GM21423 (cell line): ENCODE results near the gene OTUD5.

Experiments
- ATAC-seq: cut with Tn5 transposase; IDR thresholded peaks from one replicate; pipeline ENCODE4 v1.9.1; 2021; ENCODE audit warnings: mild to moderate bottlenecking, moderate library complexity; ENCODE audit not compliant: unreplicated experiment

Gene OTUD5

DNA sequence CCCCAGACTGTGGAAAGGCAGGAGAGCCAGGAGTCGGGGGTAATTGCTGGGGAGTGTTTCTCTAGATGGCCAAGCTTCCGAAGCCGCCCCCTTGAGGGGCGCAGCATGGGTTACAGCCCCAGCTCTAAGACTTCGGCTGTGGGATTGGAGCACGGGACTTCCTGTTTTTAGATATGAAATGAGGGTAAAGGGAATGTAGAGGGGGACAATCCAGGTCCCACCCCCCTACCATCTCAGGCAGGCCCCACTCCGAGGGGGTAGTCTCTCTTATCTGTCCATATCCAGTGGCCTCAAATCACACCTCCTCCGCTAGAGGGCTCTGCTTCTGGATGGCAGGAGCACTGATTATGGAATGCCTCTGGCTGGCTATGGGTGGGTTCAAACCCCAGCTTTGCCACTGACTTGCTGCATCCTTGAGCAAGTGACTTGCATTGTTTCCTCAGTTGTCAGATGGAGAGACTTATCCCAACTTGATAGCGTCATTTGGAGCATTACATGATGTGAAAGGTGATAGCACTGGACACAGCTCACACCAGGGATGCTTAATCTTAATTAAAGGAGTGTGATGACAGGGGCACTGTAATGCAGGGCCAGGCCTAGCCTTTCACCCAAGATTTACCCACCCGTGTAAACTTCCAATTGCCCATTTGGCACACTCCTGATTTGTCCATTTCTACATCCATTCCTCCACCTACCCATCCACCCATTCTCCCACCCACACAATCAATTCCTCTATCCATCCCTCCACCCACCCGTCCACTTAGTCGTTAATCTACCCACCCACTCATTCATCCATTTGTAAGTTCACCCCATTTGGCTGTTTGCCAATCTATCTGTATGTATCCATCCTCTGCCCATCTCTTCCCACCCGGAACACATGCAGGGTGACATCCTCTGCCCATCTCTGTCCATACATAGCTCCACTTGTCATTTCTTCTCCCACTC is 15.1 kb upstream of the OTUD5 start:
- ATAC-seq: no peak

DNA sequence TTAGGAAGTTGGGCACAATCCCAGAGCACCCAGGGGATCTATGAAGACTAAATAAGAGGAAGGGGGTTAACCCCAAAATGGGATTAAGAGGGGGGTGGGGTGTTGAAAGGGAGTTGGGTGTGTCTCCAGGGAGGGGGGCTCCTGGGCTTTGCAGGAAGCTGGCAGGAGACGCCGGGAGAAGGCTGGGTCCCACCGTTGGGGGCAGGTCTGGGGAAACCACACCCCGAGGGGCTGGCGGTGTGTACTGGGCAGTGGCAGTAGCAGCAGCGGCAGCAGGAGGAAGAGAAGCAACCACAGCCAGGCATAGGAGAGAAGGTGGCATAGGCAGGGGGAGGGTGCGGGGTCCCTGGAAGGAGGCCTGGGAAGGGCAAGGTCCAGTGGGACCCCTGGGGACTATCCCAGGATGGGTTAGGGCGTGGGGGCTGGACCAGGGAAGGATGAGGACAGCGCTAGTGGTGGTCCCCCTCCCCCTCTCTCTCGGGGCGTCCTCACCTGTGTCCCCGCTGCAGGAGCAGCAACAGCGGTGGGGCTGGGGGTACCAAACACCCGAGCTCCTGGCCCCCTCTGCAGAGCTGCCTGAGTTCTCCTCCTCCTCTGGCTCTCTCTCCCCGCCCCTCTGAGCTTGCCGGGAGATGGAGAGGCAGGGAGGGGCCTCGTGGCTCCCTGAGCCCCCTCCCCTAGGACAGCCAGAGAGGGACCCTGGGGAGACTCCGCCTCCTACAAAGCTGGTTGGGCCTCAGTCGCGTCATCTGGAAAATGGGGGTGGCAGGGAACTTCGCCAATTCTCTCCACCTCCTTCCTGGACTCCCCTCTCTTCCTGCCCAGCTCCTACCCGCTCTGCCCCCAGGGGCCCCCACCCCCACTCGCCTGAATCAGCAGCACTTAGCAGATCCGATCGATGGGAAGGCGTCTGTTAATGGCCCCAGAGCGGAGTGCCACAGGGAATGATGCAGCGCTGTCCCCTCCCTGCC is 14.1 kb upstream of the OTUD5 start, which contains the start of gene KCND1:
Gene KCND1, minus strand, starts transcription at position 596 of the 971 bp plus-strand sequence. CDS start 1,573 bp downstream, outside the sequence.
- ATAC-seq: no peak

DNA sequence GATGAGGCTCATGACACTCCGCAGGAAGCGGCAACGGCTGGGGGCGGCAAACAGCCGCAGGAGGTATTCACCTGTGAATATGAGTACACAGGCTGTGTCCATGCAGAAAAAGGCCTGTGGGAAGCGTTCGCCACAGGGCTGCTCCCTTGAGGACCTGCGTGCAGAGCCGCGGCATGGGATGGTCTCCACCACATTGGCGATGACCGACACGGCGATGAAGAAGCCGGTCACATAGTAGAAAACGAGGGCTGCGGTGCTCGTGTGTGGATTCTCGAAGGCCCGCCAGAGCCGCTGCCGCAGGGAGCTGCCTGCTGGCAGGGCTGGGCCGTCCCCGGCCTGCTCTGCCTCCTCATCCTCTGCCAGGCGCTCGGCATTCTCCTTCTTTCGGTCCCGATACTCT is 12.1 kb upstream of the OTUD5 start:
- ATAC-seq: no peak

DNA sequence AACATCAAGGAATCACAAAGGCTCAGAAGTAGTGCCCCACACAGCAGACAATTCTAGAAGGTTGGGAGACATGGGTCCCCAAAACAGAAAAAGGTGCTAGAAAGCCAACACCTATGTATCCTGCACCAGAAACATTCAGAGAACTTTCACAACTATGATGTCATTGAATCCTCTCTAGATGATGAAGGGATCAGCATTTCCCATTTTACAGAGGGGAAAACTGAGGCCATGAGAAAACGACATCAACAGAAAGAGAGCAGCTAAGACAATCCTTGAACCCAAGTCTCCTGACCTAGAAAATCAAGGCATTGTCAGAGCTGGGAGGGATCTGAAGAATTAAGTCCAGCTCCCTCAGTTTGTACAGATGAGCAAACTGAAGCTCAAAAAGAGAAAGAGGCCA is 11.0 kb upstream of the OTUD5 start:
- no peak for ATAC-seq

DNA sequence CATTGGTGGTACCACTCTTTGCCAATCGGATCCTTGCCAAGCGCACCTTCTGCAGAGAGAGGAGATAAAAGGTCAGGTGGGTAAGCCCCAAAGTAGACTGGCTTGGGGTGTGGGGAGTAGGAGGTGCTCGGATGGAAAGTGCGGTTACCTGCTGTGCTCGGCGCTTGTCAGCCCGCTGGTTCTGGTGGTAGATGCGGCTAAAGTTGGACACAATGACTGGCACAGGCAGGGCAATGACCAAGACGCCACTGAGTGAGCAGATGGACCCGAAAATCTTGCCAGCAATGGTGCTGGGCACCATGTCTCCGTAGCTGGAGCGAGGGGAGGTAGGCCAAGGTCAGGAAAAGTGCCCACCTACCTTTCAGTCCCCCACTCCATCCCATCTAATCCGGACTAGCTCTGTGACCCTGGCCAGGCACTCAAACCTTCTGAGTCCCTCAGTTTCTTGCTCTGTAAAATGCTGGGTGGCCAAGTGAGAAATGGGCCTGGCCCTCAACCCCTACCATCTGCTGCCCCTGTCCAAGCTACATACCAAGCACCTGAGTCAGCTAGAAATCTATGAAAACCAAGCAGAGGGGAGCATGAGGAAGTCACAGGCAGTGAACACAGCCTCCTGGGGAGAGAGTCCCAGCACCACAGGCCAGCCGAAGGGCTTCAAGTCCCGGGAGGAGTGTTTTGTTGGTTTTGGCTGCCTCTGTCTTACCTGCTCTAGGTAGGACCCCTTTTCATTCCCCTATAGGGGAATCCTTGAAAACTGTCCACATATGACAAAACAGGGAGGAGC is 9.6 kb upstream of the OTUD5 start:
- no peak for ATAC-seq

DNA sequence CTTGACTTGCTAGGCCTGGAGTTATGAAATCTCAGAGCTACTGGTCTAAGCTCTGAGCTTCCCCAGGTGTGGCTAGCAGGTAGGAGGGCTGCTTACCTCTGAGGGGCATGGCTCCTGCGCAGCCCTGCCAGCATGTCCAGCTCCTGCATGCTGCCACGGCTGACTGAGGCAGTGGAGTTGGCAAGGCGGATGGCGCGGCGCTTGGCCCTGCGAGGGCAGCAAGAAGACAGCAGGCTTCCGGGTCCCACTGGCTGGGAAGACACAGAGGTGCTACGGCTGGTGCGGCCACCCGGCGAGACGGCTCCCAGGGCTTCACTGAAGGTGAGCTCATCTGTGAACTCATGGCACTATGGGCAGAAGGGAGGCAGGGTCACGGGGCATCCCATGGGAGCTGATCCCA is 8.6 kb upstream of the OTUD5 start:
- ATAC-seq: no peak

DNA sequence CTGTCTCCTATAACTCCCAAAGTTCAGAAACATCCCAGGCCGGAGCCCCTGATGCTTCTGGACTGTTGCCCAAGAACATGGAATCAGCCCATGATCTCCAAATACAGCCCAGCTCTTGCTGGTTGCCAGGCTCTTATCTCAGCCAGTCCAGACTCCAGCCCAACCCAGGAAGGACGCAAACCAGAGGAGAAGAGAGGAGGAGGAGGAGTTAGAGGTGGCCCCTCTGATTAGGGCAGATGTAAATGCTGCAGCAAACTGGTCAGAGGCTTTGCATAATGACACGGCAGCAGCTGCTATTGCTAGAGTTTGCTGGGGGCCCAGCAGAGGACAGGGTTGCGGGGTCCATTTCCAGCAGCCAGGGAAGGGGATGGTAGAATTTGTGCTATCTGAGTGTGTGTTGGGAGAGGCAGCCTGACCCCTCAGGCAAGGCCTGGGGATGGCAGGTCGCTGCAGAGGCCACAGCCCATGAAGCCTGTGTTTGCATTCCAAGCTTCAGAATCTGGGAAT is 4.2 kb upstream of the OTUD5 start:
- no peak for ATAC-seq

DNA sequence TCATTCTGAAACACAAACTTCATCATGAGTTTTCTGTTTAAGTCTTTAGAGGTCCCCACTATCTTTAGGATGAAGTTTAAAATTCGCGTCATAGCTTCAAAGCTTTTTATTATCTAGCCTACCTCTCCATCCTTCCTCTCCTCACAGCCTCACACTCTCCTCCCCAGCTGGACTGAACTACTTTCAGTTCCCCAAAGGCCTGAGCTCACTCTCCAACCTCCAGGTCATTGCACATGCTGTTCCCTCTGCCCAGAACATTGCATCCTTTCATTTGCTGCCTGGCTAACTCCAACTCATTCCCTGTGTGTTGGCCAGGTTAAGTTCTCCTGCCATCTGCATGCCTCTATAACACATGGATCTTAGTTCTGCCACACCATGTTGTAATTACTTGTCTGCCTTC is 2.9 kb upstream of the OTUD5 start:
- ATAC-seq: no peak

DNA sequence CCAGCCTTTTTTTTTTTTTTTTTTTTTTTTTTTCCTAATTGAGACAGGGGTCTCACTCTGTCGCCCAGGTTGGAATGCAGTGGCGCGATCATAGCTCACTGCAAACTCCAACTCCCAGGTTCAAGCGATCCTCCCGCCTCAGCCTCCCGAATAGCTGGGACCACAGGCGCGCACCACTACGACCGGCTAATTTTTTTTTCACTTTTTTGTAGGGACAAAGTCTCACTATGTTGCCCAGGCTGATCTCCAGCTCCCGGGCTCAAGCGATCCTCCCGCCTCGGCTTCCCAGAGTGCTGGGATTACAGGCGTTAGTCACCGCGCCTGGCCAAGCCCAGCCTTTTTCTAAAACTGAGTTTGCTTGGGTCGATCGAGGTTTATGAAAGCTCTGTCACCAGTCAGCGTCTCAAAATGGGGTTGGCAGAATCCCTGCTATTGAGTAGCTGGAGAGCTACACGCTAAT is 1.3 kb upstream of the OTUD5 start:
- ATAC-seq: no peak

DNA sequence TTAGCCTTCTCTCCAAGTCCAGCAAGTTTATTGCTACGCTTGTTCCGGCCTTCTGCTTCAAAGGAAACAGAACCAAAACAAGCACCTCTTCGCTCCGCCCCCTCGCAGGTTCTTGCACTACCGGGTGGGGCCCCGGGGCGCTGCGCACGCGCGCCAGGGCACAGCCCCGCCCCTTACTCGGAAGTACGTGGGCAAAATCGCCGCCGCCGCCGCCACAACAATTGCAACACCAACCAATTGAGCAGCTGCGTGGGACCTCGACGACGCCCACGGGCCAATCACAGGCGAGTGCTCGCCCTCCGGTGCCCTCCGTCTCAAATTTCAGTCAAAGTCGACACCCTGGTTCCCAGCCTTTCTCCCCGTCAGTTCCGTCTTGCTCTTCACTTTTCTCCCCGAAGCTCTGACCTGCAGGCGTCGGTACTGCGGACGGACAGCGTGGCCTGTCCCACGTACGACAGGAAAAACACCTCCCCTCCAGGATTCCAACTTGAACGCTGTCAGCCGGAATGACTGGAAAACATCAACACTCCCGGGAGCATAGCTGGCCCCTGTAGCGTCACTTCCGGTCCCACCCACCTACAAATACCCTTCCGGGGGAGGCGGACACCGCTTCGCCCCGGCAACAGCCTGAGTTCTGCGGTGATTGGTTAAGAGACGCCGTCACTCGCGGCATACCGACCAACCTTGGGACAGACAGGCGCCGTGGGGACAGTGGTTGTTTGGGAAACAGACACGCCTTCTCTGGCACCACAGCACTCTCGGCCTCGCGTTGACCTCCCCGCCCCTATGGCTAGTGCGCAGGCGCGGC is 624 bp upstream of the OTUD5 start:
- ATAC-seq: peak; percentile 81

DNA sequence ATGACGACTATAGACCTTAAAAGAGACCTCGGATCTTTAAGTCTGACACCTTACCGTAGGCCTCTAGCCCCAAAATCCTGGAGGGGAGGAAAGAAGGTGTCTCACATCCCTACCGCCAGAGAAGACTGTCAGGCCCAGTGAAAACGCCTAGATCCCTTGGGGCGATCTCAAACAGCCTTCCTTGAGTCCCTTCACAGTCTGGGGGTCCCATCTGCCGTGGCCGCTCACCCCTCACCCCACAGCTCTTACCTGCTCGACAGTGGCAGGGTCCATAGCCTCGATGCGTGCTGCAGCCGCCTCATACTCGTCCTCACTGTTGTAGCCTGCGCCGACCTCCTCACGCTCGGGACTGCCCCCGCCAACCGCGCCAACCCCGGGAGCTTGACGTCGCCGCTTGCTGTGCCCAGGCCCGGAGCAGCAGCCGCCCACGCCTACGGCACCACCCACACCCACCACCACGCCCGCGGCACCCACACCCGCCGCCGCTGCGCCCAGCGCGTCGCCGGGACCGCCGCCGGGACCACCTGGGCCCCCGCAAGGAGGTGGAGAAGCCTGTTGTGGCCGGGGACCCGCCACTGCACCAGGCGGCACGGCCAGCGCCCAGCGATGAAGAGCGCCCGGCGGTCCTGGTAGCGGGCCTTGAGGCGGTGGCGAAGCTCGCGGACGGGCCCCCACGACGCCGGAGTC is 536 bp downstream of the OTUD5 start:
- no peak for ATAC-seq

DNA sequence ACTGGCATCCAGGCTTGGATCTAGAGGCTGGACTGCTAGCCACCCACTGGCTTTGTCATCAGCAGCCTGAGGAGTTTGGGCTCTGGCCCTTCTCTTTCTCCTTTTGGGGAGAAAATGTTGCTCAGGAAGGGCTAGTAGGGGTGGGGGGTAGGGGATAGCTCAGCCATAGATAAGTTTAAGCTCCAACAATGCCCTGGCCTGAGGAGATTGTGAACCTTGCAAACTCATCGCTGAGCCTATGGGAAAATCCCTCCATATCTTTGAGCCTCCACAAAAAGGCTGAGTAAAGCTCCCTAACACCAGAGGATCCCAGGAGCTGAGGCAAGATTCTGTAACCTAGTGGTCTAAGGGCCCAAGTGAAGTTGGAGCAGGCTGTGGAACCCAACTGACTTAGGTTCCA is 8.8 kb downstream of the OTUD5 start:
- no peak for ATAC-seq

DNA sequence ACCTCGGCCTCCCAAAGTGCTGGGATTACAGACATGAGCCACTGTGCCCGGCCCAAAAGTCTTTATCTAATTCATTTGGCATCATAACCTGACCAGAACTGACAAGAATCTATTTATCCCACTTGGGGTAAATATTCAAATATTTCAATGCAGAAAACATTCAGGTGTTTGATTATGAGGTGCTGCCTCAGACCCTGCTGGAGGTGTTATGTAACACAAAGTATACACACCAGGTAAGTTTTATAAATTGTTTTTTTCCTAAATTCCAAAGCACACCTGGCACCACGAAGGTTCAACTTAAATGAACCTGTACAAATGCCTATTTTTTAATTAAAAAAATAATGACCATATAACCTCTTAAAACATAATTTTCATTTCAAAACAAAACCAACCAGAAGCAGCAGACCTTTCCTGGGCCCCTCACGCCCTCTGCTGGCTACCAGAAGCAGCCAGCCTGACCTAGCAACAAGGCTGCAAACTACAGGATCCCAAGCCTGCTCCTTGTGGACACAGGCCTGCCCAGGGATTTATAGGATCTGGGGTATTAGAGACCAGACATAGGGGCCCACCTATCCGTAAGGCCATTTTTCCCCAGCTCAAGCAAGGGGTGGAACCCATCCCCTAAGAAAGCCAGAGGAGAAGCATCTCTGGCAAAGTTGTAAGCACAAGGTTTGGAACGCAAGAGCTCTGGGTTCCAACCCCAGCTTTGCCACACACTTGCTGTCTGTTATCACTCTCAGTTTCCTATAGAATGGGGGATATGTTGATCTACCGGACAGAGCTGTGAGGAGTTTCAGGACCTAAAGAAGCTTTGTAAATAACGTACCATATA is 11.7 kb downstream of the OTUD5 start:
- ATAC-seq: no peak

DNA sequence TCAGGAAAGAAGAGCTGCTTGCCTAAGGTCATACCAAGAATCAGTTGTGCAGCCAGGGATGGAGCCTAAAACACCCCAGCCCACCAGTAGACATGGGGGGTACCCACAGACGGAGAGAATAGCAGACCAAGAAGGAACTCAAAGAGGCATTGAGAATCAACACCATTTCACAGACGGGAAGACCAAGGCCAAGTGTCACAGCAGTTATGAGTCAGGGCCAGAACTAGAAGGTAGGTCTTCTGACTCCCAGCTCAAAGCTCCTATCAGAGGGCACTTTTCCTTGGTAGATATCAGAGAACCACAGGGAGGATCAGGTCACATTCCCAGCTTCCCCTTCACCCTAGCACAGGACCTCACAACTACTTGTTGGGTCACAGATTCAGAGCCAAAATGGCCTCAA is 14.5 kb downstream of the OTUD5 start:
- no peak for ATAC-seq

DNA sequence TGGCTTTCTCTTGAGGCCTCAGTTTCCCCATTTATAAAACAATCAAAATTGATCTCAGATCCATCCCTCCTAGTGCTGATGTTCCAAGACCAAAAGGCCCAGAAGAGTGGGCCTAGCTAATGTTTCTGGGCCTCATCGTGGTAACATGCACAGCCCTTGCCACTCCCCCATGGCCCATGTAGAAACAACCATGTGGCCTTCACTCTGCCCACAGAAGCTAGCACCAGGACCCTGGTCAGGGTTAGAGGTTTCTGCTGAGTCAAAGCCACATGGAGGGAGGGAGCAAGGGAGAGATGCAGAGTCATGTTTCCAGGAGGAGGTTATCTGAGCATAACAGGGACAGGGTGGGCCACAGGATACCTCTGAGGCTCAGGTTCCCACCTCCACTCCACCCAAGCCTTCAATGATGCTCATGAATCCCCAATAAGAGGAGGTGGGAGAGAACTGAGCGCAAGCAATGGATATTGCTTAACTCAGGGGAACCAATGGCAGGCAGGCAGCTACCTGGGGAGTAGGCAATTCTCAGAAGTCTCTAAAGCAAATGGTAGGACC is 16.9 kb downstream of the OTUD5 start:
- no peak for ATAC-seq

DNA sequence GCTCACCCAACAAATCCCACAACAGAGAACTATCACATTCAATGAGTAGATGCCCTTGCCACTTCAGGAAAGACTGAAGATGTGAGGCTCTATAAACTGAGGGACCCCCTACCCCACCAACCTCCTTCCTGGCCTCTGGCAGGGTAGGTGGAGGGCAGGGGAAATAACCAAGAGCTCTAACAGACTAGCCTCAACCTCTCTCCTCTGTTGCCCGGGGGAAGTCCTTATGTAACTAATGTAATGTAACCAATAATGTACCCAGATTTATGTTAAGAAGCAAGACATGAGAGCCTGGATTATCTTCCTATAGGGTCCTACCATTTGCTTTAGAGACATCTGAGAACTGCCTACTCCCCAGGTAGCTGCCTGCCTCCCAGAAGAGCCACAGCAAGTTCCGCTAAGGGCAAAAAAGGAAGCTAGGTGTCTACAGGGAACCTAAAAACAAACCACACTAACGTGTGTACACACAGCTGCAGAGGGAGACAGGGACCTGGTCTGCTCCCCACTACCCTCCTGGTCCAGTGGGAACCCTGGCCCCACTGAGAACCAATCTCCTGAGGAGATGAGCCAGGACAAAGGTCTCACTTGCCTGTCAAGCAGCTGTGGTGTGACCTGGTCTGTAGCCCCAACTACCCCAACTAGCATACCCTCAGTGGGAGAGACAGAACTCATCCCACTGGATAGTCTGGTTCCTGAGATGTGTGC is 17.7 kb downstream of the OTUD5 start:
- ATAC-seq: peak; percentile 34

DNA sequence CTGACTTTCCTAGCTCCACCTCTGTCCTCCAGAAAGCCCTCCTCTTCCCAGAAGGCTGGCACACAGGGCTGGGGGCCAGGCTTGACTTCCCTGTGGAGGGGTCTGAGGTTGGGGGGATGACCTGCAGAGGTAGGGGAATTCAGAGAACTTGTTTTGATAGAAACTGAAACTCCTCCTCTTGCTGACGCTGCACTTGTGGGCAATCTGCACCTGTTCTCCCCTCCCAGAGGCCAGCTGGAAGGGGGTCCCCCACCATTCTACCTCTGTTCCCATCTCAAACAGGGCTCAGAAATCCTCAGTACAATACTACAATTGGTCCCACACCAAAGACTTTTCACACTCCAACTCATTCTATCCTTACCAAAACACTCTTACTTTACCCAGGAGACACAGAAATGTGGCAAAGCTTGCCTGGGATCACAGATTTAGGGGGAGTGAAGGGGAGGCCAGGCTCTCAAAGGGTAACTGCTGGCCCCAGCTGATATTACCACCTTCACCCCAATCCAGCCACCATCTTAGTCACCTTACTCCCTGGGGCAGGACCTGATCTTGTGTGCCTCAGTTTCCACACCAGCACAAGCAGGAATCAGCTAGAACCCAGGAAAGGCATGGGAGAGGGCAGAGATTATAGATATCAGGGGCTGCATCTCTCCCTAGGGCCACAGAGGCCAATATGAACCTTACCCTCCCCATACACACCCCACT is 18.5 kb downstream of the OTUD5 start:
- ATAC-seq: peak; percentile 42
